Activated T-cell treated with anti-CD3 and anti-CD28 coated beads, Interleukin-2, amount 50 U/mL, for 1 hour (primary cell): Measurements from ENCODE around the gene OR8G5.

Experiments used
- DNase-seq: peaks from one replicate; pipeline ENCODE4 v3.0.0-alpha.2; 2020

The OR8G5 gene

DNA sequence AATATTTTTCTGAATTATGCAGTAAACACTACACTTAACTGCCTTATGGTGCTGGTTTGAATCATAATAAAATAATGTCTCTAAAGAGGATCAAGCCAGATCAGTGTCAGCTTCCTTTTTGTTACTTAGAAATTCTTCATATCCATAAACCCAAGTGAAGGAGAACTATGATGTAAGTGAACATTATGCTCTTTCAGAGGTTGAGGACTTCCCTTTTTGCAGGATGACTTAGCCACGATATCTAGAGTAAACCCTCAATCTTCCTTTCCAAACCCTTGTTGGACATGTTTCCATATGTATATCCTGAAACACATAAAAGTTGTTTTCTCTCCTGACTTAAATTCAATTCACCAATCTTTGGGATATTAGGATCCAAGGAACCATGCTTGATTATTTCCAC is 38.5 kb downstream of the OR8G5 start:
- DNase-seq: no peak

DNA sequence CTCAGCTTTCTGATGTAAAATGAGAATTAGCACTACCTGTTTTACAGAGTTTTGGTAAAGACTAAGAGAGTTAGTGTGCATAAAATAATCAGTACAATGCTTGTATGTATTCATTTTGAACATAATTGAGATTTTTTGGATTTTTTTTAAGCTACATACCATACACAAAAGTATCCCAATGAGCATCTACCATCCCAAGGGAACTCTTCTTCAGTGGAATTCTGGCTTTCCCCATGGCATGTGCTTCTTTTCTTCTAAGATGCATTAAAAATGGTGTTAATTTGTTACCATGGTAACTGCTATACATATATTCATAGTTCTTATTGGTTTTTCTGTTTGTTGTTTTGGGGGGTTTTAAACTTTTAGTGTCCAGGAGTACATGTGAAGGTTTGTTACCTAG is 39.8 kb downstream of the OR8G5 start:
- no peak for DNase-seq

- no peak for DNase-seq
Observed at GRCh38 chr11:124297921-124298320, 41.7 kb downstream of the OR8G5 start.

GRCh38 chr11:124301548-124301947 is 45.4 kb downstream of the OR8G5 start:
- no peak for DNase-seq

- no peak for DNase-seq
Observed at GRCh38 chr11:124302347-124303125, 46.4 kb downstream of the OR8G5 start.

GRCh38 chr11:124307093-124307492 is 50.9 kb downstream of the OR8G5 start:
- no peak for DNase-seq

DNA sequence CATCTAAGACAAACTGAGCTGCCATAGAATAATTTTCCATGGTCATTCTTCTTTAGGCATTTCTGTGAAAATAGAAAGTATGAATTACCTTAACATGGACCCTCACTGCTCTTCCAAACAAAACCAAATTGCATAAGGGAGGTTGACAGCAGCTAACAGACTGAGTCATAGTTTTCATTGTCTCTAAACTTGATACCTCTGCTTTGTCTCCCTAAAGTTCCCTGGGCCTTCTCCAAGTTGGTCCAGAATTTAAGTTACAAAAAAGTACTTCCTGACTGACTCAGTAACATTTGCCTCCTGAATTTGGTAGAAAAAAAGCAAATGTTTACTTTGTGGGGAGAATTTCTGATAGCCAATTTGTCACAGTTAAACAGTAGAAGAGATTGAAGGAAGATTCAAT is 54.5 kb downstream of the OR8G5 start:
- no peak for DNase-seq

GRCh38 chr11:124311269-124311668 is 55.1 kb downstream of the OR8G5 start:
- no peak for DNase-seq

DNA sequence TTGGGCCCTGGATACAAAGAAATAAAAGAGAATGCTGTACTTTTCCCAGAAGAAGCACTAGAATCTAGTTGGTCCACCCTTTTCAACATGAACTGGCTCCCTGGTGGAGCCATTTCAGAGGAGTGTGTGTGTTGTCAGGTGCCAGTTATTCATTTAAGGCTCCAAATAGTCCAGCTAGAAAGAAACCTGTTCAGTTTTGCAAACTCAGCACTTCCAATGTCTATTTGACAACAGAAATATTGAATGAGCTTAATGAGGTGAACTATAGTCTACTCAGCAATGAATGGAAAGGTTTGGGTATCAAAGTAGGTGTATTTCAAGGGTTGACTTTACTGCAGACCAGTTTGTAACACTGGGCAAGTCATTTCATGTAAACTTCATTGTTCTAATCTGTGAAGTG is 55.5 kb downstream of the OR8G5 start:
- DNase-seq: no peak

DNA sequence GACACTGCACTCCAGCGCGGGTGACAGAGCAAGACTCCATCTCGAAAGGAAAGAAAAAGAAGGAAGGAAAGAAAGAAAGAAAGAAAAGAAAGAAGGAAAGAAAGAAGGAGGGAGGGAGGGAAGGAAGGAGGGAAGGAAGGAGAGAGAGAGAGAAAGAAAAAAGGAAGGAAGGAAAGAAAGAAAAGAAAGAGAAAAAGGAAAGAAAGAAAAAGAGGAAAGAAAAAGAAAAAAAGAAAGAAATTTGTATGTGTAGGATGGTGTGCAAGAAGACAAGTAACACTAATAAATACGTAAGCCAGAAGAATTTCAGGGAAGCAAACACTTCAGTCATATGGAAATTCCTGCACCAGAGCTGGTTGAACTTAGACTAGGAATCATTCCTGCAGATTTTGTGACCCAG is 57.0 kb downstream of the OR8G5 start:
- no peak for DNase-seq

- no peak for DNase-seq
Observed at GRCh38 chr11:124313849-124314248, 57.7 kb downstream of the OR8G5 start, which contains the start of gene OR8D1. TSS of gene OR8D1 (minus strand) at chr11:124313949. CDS start at chr11:124310766, 3,183 bp downstream.

DNA sequence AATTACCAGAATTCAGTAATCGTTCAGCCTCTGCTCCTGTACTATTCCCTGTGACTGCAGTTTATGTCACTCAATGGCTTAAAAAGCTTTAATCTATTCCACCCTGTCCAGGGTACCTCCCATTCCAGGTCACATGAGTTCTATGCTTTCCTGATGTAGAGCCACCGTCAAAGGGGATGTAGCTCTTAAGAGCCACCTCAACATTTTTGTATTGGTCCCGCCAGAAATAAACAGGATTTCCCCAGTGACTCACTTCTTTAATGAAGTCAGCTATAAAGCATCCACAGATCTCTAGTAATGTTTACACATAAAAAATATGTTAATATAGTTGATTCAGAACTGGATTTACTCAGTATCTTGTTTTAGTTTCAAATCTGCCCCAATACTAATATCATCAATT is 58.9 kb downstream of the OR8G5 start:
- no peak for DNase-seq
